GM19397 (cell line): ENCODE results near the gene KLF3.

Source experiments
- ATAC-seq: cut with Tn5 transposase; IDR thresholded peaks from one replicate; pipeline ENCODE4 v1.9.1; 2021; ENCODE audit warnings: mild to moderate bottlenecking, moderate library complexity; ENCODE audit not compliant: unreplicated experiment

KLF3 gene

DNA sequence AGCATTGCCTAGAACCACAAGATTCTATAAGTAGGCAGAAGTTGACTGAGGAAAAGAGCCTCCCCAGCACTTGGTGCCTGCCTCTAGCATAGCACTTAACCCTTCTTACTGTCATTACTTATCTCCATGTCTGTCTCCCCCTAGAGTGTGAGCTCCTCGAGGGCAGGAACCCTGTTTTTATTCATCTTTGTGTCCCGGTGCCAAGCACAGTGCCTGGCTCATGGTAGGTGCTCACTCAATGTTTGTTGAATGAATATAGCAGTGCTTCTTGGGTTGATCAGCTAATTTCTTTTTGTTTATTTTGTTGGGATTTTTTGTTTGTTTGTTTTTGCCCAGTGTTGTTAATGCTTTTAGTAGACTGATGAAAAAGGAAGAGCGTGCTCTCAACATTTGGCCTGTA is 30.3 kb downstream of the KLF3 start:
- ATAC-seq, result no peak

DNA sequence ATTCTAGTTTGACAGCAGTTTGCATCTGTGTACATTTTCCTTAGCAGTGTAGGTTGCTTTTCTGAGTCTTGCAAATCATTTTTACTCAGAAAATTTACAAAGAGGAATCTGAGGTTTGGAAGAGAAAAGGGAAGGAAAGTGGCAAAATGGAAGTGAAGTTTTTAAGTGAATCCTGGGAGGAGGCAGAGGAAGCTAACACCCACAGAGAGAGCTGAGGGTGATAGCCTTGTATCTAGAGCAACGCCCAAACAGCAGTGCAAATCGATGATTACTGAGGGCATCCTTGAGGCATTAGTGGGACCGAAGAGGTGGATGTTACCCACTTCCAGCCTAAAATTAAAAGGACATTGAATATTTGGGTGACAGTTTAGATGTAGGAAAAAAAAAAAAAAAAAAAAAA is 31.8 kb downstream of the KLF3 start:
- no peak for ATAC-seq

GRCh38 chr4:38696697-38697096 is 32.7 kb downstream of the KLF3 start:
- no peak for ATAC-seq

DNA sequence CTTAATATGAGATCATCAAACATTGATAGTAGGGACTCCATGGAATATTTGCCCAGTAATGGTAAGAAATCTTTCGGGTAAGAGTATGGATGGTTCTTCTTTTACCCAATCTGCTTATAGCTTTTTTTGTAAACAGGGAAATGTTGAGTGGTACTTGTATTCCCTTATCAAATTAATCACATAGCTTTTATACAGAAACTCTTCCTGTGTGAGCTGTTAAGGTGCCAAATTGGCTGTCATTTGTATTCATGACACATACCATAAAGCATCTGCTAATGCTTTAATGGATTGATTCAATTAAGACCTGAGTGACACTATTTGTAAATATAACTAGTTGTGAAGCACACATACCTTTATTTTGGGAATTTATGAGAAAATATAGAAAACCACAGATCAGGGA is 34.2 kb downstream of the KLF3 start:
- ATAC-seq, result no peak

DNA sequence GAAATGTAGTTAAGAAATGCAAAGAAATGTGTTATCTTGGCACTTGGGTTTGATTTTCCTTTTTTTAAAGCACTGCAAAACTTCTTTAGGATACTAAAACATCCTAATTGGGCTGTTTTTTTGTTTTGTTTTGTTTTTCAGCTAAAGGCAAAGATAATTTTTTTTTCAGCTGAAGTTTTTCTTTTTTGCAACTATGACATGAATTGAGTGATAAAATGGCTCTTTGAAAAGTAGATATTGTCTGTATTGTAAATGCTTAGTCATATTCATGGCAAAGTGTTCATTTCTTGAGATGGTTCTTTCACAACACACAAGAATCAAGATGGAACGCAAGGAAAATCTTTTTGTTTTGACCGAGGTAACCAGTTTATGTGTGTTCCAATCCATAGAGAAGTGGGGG is 35.1 kb downstream of the KLF3 start:
- ATAC-seq, result no peak

DNA sequence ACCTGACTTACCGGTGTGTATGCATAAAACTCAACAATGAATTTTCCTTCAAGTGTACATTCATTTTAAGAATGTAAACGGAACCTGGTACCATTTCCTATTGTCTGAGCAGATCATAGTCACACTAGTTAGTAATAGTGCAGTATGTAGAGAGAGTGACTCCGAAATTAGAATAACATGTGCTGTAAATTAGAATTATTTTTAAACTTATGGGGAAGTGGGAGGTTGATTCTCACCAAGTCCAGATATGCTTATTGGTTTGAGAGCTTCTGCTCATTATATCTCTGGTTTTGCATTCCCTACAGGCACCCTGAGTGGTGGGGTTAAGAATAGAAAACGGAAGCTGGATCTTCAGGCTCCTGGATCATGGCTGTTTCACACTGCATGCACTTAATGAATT is 39.6 kb downstream of the KLF3 start:
- ATAC-seq, result no peak

- no peak for ATAC-seq
These were observed 40.7 kb downstream of the KLF3 start for GRCh38 chr4:38704622-38705154.

- no peak for ATAC-seq
These were observed 42.3 kb downstream of the KLF3 start for GRCh38 chr4:38706301-38706700.

GRCh38 chr4:38710053-38710452 is 46.1 kb downstream of the KLF3 start:
- ATAC-seq, result no peak

GRCh38 chr4:38711066-38711465 is 47.1 kb downstream of the KLF3 start:
- no peak for ATAC-seq

GRCh38 chr4:38715050-38715449 is 51.1 kb downstream of the KLF3 start:
- ATAC-seq, result no peak

- no peak for ATAC-seq
These were observed 52.3 kb downstream of the KLF3 start for GRCh38 chr4:38716256-38716655.

GRCh38 chr4:38717604-38718003 is 53.6 kb downstream of the KLF3 start:
- ATAC-seq, result no peak

DNA sequence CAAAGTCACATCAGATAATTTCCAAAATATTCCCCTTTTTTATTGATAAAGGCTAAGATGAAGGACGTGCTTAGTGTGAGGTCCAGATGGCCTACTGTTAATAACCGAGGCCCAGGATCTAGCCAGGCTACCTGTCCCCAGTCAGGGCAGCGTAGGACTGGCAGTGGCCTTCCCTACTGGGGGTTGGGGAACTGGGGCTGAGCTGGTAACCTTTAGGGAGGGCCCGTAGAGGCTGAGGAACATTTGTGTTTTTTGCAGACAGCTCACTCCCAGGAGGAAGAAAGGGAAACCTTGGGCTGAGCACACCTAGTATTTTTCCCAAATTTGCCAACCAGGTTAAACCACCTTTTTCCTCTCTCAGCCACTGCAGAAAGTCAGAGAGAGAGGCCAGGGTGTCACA is 59.1 kb downstream of the KLF3 start:
- no peak for ATAC-seq

- no peak for ATAC-seq
These were observed 59.9 kb downstream of the KLF3 start for GRCh38 chr4:38723726-38724474.

DNA sequence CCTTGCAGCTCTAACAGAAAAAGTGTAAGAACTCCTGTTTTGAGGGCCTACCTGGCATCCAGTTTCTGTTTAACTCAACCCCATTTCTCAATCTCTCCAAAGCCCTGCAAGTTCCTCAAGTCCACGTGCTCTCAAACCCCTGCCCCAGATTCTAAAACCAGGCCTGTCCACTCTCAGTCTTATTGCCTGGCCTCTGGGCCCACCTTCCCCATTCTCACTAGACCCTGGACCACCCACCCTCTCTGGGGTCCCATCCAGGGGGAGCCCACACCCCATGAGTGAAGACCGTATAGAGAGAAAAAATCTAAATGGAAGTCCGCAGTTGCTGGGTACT is 60.4 kb downstream of the KLF3 start:
- no peak for ATAC-seq

- ATAC-seq, result no peak
These were observed 64.7 kb downstream of the KLF3 start for GRCh38 chr4:38728631-38729141.

DNA sequence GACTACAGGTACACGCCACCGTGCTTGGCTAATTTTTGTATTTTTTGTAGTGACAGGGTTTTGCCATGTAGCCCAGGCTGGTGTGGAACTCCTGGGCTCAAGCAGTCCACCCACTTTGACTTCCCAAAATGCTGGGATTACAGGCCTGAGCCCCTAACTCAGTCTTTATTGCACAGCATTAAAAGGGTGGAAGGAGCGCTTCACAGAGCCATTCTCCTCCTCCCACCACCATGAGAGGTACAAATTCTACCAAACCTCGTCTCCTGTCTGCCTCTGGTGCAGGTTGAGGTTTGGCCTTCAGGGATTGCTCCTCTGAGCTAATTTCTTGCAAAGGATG is 66.5 kb downstream of the KLF3 start:
- ATAC-seq, result no peak

- ATAC-seq, result peak; percentile 93
These were observed 67.0 kb downstream of the KLF3 start for GRCh38 chr4:38730830-38731646.

- no peak for ATAC-seq
These were observed 69.7 kb downstream of the KLF3 start for GRCh38 chr4:38733663-38734062.

- ATAC-seq, result no peak
These were observed 70.4 kb downstream of the KLF3 start for GRCh38 chr4:38734446-38734845.

DNA sequence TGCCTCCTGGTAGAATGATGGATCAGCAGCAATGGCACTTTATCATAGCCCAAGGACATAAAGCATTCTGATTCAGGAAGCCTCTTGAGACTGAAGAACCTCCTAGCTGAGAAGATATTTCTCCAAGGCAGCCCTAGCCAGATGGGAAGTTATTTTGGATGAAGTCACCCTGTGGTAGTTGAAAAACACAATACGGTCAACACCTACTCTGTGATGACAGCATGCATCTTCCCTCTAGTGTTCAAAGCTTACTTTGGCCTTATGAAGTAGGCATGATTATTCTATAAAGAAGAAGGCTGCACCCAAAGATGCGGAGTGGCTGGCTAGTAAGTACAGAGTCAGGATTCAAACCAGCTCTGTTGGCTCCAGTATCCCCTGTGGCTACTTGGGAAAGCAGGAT is 70.9 kb downstream of the KLF3 start:
- no peak for ATAC-seq
